ENCODE results near the gene ARHGAP15. TPM values are rescaled to one million over a fixed set of nuclear protein-coding genes. Genes with fewer than 3 reads are reported as not detected.

ARHGAP15 gene
- total RNA-seq, 3 donors from 2014 or later (not counting 1 experiment from before 2014, with no cell fraction given), result 148 to 168 (median 165) TPM

DNA sequence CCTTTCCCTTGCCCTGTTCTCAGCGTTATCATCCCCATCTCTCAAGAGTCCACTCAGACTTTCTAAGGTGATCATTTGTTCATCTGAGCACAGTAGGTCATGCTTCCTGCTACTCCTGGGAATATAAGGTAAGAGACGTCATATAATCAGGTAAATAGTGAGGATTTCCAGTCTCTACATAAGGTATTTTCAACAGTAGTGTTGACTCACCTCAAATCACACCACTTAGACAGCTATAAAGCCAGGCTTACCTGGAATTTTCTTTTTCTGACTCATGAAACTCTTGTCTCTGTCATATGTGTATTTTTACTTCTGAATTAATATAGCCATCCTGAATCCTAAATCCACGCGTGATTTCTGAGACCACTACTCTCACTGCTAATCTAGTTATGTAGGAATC is 443.2 kb downstream of the ARHGAP15 start:
- H3K27me3 Mint-ChIP-seq (ENCODE audit: low read depth in 2 of 2), result no peaks in the 10 kb centered on the region
- H3K4me1 ChIP-seq (ENCODE audit: control insufficient read depth, insufficient read depth, low read length), result no peaks in the 10 kb centered on the region
- TF ChIP-seq, protein P1, sequence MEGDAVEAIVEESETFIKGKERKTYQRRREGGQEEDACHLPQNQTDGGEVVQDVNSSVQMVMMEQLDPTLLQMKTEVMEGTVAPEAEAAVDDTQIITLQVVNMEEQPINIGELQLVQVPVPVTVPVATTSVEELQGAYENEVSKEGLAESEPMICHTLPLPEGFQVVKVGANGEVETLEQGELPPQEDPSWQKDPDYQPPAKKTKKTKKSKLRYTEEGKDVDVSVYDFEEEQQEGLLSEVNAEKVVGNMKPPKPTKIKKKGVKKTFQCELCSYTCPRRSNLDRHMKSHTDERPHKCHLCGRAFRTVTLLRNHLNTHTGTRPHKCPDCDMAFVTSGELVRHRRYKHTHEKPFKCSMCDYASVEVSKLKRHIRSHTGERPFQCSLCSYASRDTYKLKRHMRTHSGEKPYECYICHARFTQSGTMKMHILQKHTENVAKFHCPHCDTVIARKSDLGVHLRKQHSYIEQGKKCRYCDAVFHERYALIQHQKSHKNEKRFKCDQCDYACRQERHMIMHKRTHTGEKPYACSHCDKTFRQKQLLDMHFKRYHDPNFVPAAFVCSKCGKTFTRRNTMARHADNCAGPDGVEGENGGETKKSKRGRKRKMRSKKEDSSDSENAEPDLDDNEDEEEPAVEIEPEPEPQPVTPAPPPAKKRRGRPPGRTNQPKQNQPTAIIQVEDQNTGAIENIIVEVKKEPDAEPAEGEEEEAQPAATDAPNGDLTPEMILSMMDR (IDR thresholded peaks at IDR 0.05), result no peak
- no peaks in the 10 kb centered on the region for H3K9me3 ChIP-seq (ENCODE audit: control insufficient read depth, insufficient read depth, low read length)
- H3K9me3 Mint-ChIP-seq, result no peaks in the 10 kb centered on the region
- intact Hi-C loops (cut with micrococcal nuclease), result no loop called here
- H3K27ac ChIP-seq (ENCODE audit: low read length), result no peak overlapping the region
- ATAC-seq (no peak), DNase-seq (no peak)
- peaks cover 22 to 32% of the 10 kb centered on the region in 2 donors for H3K4me1 Mint-ChIP-seq
- no peak overlapping the region for H3K4me3 Mint-ChIP-seq
- H3K4me3 ChIP-seq (ENCODE audit: low read length), result no peak overlapping the region
- H3K27ac Mint-ChIP-seq, result no peak overlapping the region
- no peaks in the 10 kb centered on the region for H3K27me3 ChIP-seq (ENCODE audit: control insufficient read depth, insufficient read depth, low read length)
- H3K36me3 ChIP-seq (ENCODE audit: control insufficient read depth, insufficient read depth, low read length), result peaks cover 2% of the 10 kb centered on the region
- H3K36me3 Mint-ChIP-seq, result no peaks in the 10 kb centered on the region
- 97% methylated on average over 3 of the region's 4 CpGs for WGBS (ENCODE audit: insufficient coverage)

DNA sequence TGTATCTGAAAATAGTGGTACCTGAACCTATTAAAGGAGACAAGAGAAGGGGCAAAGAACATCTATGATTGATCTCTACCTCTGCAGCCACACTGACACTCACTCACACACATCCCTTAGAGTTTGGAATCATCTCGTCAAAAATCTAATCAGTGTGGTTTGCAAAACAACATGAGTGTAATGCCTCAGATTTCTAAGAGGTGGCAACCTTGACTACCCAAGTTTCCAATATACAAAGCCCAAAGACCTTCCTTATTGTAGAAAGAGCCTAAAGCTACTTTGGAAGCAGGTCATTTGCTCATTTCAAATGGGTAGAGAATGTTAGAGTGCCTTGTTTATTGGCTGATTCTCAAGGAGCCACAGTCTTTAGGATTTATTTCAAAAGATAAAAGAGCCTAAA is 444.9 kb downstream of the ARHGAP15 start:
- intact Hi-C loops (cut with micrococcal nuclease), result no loop called here
- H3K27ac Mint-ChIP-seq, result no peak overlapping the region
- TF ChIP-seq, protein P1 (IDR thresholded peaks at IDR 0.05), result no peak
- no peak overlapping the region for H3K4me3 Mint-ChIP-seq
- H3K27me3 Mint-ChIP-seq (ENCODE audit: low read depth in 2 of 2), result no peaks in the 10 kb centered on the region
- H3K36me3 Mint-ChIP-seq, result no peaks in the 10 kb centered on the region
- ATAC-seq (no peak), DNase-seq (no peak)
- no peak overlapping the region for H3K27ac ChIP-seq (ENCODE audit: low read length)
- peaks cover 22 to 32% of the 10 kb centered on the region in 2 donors for H3K4me1 Mint-ChIP-seq
- H3K4me3 ChIP-seq (ENCODE audit: low read length), result no peak overlapping the region
- H3K27me3 ChIP-seq (ENCODE audit: control insufficient read depth, insufficient read depth, low read length), result no peaks in the 10 kb centered on the region
- peaks cover 2% of the 10 kb centered on the region for H3K36me3 ChIP-seq (ENCODE audit: control insufficient read depth, insufficient read depth, low read length)
- H3K4me1 ChIP-seq (ENCODE audit: control insufficient read depth, insufficient read depth, low read length), result no peaks in the 10 kb centered on the region
- WGBS (ENCODE audit: insufficient coverage), result 64% methylated on average over 1 of the region's 1 CpG
- no peaks in the 10 kb centered on the region for H3K9me3 Mint-ChIP-seq
- H3K9me3 ChIP-seq (ENCODE audit: control insufficient read depth, insufficient read depth, low read length), result no peaks in the 10 kb centered on the region

DNA sequence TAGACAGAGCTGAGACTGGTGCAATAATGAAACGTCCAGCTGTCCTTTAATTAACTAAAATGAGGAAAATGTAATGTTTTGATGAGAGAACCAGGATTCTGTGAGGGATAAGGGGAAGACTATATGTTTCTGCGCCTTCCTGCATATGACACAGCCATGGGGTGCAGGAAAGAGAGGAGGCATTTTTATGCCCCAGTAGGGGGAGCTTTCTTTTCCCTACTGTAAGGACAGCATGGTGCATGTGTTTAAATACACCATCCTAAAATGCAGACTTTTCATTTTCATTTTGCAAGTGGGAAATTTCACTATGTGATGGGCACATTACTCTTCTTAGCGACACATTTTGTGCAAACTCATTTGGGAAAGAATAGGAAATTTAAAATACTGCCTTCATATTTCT is 446.1 kb downstream of the ARHGAP15 start:
- no peak overlapping the region for H3K4me3 Mint-ChIP-seq
- Histone ChIP-seq H3K36me3 (ENCODE audit: control insufficient read depth, insufficient read depth, low read length) (no peaks in the 10 kb centered on the region), H3K27ac (ENCODE audit: low read length) (no peak overlapping the region), H3K4me3 (ENCODE audit: low read length) (no peak overlapping the region), H3K27me3 (ENCODE audit: control insufficient read depth, insufficient read depth, low read length) (no peaks in the 10 kb centered on the region), H3K4me1 (ENCODE audit: control insufficient read depth, insufficient read depth, low read length) (no peaks in the 10 kb centered on the region), H3K9me3 (ENCODE audit: control insufficient read depth, insufficient read depth, low read length) (no peaks in the 10 kb centered on the region)
- DNase-seq, result no peak
- H3K27me3 Mint-ChIP-seq (ENCODE audit: low read depth in 2 of 2), result no peaks in the 10 kb centered on the region
- no peaks in the 10 kb centered on the region for H3K9me3 Mint-ChIP-seq
- ATAC-seq, result peak in 1 of 3 donors; percentile 25
- H3K4me1 Mint-ChIP-seq, result peaks cover 19 to 31% of the 10 kb centered on the region in 2 donors
- no peaks in the 10 kb centered on the region for H3K36me3 Mint-ChIP-seq
- 94% methylated on average over 3 of the region's 3 CpGs for WGBS (ENCODE audit: insufficient coverage)
- TF ChIP-seq, protein P1 (IDR thresholded peaks at IDR 0.05), result no peak
- no peak overlapping the region for H3K27ac Mint-ChIP-seq
- intact Hi-C loops (cut with micrococcal nuclease), result no loop called here

GRCh38 chr2:143577489-143577888 is 448.3 kb downstream of the ARHGAP15 start:
- Mint-ChIP-seq H3K4me1 (peaks cover 24 to 29% of the 10 kb centered on the region in 2 donors), H3K9me3 (no peaks in the 10 kb centered on the region), H3K27me3 (ENCODE audit: low read depth in 2 of 2) (no peaks in the 10 kb centered on the region), H3K4me3 (no peak overlapping the region), H3K36me3 (no peaks in the 10 kb centered on the region), H3K27ac (no peak overlapping the region)
- DNase-seq (no peak), ATAC-seq (no peak)
- no peak overlapping the region for H3K4me3 ChIP-seq (ENCODE audit: low read length)
- H3K4me1 ChIP-seq (ENCODE audit: control insufficient read depth, insufficient read depth, low read length), result no peaks in the 10 kb centered on the region
- no peaks in the 10 kb centered on the region for H3K36me3 ChIP-seq (ENCODE audit: control insufficient read depth, insufficient read depth, low read length)
- WGBS (ENCODE audit: insufficient coverage), result 98% methylated on average over 2 of the region's 2 CpGs
- H3K27ac ChIP-seq (ENCODE audit: low read length), result no peak overlapping the region
- H3K27me3 ChIP-seq (ENCODE audit: control insufficient read depth, insufficient read depth, low read length), result no peaks in the 10 kb centered on the region
- no peaks in the 10 kb centered on the region for H3K9me3 ChIP-seq (ENCODE audit: control insufficient read depth, insufficient read depth, low read length)
- intact Hi-C loops (cut with micrococcal nuclease), result no loop called here
- TF ChIP-seq, protein P1 (IDR thresholded peaks at IDR 0.05), result no peak

Measured in natural killer cell (primary cell).